GM12892 (cell line): ENCODE measurements around the gene HDGFL1.

Experiments
- POLR2A ChIP-seq: IDR thresholded peaks from 2 replicates; pipeline ENCODE4 v1.6.1; 2011; ENCODE audit warnings: low read depth, low read length, control low read depth
- POLR2AphosphoS5 ChIP-seq: IDR thresholded peaks from 2 replicates; pipeline ENCODE4 v1.6.1; 2011; ENCODE audit warnings: low read depth, low read length, control low read depth
- TAF1 ChIP-seq: IDR thresholded peaks from 2 replicates; pipeline ENCODE4 v1.6.1; 2011; ENCODE audit warnings: low read depth, mild to moderate bottlenecking, control low read depth, low read length, borderline replicate concordance

- TF ChIP-seq POLR2A (no peak), POLR2AphosphoS5 (no peak), TAF1 (no peak)
These were observed 32.6 kb downstream of the HDGFL1 start for GRCh38 chr6:22601984-22602383.
